GM13977 (cell line): ENCODE measurements around the gene DAPK3.
"Not testable (repeated sequence)": the region's sequence is repeated elsewhere in the genome, so short reads cannot be mapped to it uniquely, and the experiment has no call there.

Experiments
- DNase-seq: peaks from one replicate; pipeline ENCODE4 v3.0.0; 2012; ENCODE audit warnings: low spot score
- in situ Hi-C: fragments of 300-500 bp; cut with MboI; formaldehyde crosslinking; loops from one replicate; pipeline ENCODE4 v1.12.0; 2022; ENCODE audit warnings: low sequenced_read_pairs, low pct_unique_long_range_greater_than_20kb, mixed read lengths, inconsistent platforms; ENCODE audit not compliant: unreplicated experiment
- TF ChIP-seq, protein P1 (sequence below): IDR thresholded peaks from 2 replicates; pipeline ENCODE4 v1.5.1; 2012; ENCODE audit warnings: mild to moderate bottlenecking, control low read depth; ENCODE audit not compliant: insufficient read depth; ENCODE audit errors: extremely low read depth, missing control alignments

DAPK3 gene

DNA sequence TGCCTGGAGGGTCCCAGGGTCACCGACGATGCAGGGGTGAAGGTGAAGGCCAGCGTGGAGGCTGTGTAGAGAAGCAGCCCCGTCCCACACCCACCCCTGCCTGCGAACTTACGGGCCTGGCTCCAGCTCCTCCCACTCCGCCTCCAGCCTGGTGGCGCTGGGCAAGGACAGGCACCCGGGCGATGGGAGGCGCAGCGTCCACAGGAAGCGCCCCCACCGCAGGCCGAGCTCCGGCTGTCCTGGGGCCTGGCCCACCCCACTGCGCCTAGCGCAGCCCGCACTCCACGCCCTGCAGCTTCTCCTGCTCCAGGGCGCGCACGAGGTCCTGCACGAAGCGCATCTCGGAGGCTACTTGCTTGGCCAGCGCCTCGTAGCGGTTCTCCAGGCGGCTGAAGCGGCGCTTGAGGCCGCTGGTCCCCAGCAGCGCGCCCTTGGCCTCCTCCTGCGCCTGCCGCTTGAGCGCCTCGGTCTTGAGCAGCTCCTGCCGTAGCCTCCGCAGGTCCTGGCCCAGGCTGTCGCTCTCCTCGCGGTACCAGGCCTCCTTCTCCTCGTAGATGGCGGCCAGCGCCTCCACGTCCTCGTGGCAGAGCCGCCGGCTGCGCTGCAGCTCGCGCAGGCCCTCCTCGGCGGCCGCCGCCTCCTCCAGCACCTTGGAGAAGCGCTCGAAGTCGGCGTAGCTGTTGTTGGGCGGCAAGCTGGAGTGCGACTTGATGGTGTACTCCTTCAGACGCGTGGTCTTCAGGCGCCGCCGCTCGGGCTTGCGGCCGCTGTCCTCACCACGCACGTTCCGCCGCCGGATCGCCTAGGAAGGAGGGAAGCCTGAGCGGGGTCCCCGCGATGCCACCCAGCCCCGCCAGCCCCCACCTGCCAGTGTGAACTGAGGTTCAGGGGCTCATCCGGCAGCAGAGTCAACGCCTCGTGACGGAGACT lies 11.8 kb downstream of the DAPK3 start:
- in situ Hi-C loops: no loop called here
- TF ChIP-seq, protein P1, sequence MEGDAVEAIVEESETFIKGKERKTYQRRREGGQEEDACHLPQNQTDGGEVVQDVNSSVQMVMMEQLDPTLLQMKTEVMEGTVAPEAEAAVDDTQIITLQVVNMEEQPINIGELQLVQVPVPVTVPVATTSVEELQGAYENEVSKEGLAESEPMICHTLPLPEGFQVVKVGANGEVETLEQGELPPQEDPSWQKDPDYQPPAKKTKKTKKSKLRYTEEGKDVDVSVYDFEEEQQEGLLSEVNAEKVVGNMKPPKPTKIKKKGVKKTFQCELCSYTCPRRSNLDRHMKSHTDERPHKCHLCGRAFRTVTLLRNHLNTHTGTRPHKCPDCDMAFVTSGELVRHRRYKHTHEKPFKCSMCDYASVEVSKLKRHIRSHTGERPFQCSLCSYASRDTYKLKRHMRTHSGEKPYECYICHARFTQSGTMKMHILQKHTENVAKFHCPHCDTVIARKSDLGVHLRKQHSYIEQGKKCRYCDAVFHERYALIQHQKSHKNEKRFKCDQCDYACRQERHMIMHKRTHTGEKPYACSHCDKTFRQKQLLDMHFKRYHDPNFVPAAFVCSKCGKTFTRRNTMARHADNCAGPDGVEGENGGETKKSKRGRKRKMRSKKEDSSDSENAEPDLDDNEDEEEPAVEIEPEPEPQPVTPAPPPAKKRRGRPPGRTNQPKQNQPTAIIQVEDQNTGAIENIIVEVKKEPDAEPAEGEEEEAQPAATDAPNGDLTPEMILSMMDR: no peak
- DNase-seq: no peak

- in situ Hi-C loops: no loop called here
- DNase-seq: no peak
- TF ChIP-seq, protein P1: no peak
These were observed 15.2 kb downstream of the DAPK3 start for GRCh38 chr19:3955688-3956087.

DNA sequence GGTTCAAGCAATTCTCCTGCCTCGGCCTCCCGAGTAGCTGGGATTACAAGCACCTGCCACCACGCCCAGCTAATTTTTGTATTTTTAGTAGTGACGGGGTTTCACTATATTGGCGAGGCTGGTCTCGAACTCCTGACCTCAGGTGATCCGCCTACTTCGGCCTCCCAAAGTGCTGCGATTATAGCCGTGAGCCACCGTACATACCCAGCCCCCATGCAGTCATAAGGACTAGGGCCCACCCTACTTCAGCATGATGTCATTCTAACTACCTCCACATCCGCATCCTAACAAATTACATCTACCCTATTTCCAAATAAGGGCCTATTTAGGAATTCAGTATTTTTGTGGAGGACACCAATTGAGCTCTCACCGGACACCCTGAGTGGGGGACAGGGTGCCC lies 15.6 kb downstream of the DAPK3 start:
- in situ Hi-C loops, DNase-seq: not testable (repeated sequence)

- in situ Hi-C loops: no loop called here
- TF ChIP-seq, protein P1: no peak
- DNase-seq: no peak
These were observed 16.8 kb downstream of the DAPK3 start for GRCh38 chr19:3954107-3954506.

GRCh38 chr19:3952755-3953276 lies 18.1 kb downstream of the DAPK3 start:
- DNase-seq, in situ Hi-C loops: not testable (repeated sequence)

GRCh38 chr19:3950871-3951861 lies 19.7 kb downstream of the DAPK3 start:
- in situ Hi-C loops: no loop called here

More at GRCh38 chr19:3950871-3951861, 19.7 kb downstream of the DAPK3 start:
- DNase-seq: no peak
- TF ChIP-seq, protein P1: no peak
